Measurements from ENCODE around the gene FOXD3. TPM values are rescaled to one million over a fixed set of nuclear protein-coding genes. Genes with fewer than 3 reads are reported as not detected.

Gene FOXD3
- total RNA-seq (1 to 10 TPM in 1 of 2 donors, under 1 TPM in 1; 0.52 to 1.7 TPM), polyA plus RNA-seq (not detected)
- long read RNA-seq, donor 1, result 0 reads
- long read RNA-seq, donor 2, partial matches to known transcripts, result 0 of 1 reads
- long read RNA-seq, donor 2, other reads (novel, unspliced or antisense), result 0 of 1 reads

GRCh38 chr1:63322114-63322943, at the start of gene FOXD3:
Gene FOXD3 (plus strand): TSS chr1:63322567. CDS start chr1:63323059, 492 bp downstream.
- DNase-seq, result peak; percentile 71 to 88

GRCh38 chr1:63272811-63273210, 49.6 kb upstream of the FOXD3 start:
- no peaks in the 10 kb centered on the region for H3K36me3 ChIP-seq (ENCODE audit: control insufficient read depth in 1 of 2, insufficient read depth in 2 of 2, low read length in 1 of 2)
- H3K27ac ChIP-seq (ENCODE audit: low read depth in 1 of 2, low read length in 2 of 2), result no peak overlapping the region
- no peaks in the 10 kb centered on the region for H3K27me3 ChIP-seq (ENCODE audit: control insufficient read depth in 1 of 2, insufficient read depth in 2 of 2, low read length in 1 of 2)
- ATAC-seq (ENCODE audit: low FRiP score) (no peak), DNase-seq (no peak)
- no peaks in the 10 kb centered on the region for H3K9me3 ChIP-seq (ENCODE audit: control insufficient read depth, low read length)
- H3K4me1 ChIP-seq (ENCODE audit: control insufficient read depth in 1 of 2, insufficient read depth in 2 of 2, low read length in 2 of 2), result no peaks in the 10 kb centered on the region
- 71 to 73% methylated on average over 2 of the region's 2 CpGs for WGBS, 2 donors
- intact Hi-C loops (cut with DNase I), result no loop called here
- no peak overlapping the region for H3K4me3 ChIP-seq (ENCODE audit: low read length in 2 of 2)

More at GRCh38 chr1:63322114-63322943, at the start of gene FOXD3:
- H3K9me3 ChIP-seq (ENCODE audit: control insufficient read depth, low read length), result peaks cover 2% of the 10 kb centered on the region
- intact Hi-C loops (cut with DNase I), result no loop called here
- H3K27me3 ChIP-seq (ENCODE audit: control insufficient read depth in 1 of 2, insufficient read depth in 2 of 2, low read length in 1 of 2), result no peaks in the 10 kb centered on the region
- H3K27ac ChIP-seq (ENCODE audit: low read depth in 1 of 2, low read length in 2 of 2), result no peak within 1 kb of the TSS
- H3K36me3 ChIP-seq (ENCODE audit: control insufficient read depth in 1 of 2, insufficient read depth in 2 of 2, low read length in 1 of 2), result no peaks in the 10 kb centered on the region
- 1 to 2% methylated on average over 50 to 85 of the region's 85 CpGs for WGBS, 2 donors
- H3K4me3 ChIP-seq (ENCODE audit: low read length in 2 of 2), result peak within 1 kb of the TSS; percentile 21 to 34
- ATAC-seq (ENCODE audit: low FRiP score), result peak; percentile 16
- H3K4me1 ChIP-seq (ENCODE audit: control insufficient read depth in 1 of 2, insufficient read depth in 2 of 2, low read length in 2 of 2), result no peaks in the 10 kb centered on the region

GRCh38 chr1:63274371-63274770, 48.0 kb upstream of the FOXD3 start:
- no peaks in the 10 kb centered on the region for H3K9me3 ChIP-seq (ENCODE audit: control insufficient read depth, low read length)
- H3K4me1 ChIP-seq (ENCODE audit: control insufficient read depth in 1 of 2, insufficient read depth in 2 of 2, low read length in 2 of 2), result no peaks in the 10 kb centered on the region
- no peaks in the 10 kb centered on the region for H3K36me3 ChIP-seq (ENCODE audit: control insufficient read depth in 1 of 2, insufficient read depth in 2 of 2, low read length in 1 of 2)
- intact Hi-C loops (cut with DNase I), result no loop called here
- H3K27ac ChIP-seq (ENCODE audit: low read depth in 1 of 2, low read length in 2 of 2), result no peak overlapping the region
- ATAC-seq (ENCODE audit: low FRiP score) (no peak), DNase-seq (no peak)
- H3K4me3 ChIP-seq (ENCODE audit: low read length in 2 of 2), result no peak overlapping the region
- no peaks in the 10 kb centered on the region for H3K27me3 ChIP-seq (ENCODE audit: control insufficient read depth in 1 of 2, insufficient read depth in 2 of 2, low read length in 1 of 2)

DNA sequence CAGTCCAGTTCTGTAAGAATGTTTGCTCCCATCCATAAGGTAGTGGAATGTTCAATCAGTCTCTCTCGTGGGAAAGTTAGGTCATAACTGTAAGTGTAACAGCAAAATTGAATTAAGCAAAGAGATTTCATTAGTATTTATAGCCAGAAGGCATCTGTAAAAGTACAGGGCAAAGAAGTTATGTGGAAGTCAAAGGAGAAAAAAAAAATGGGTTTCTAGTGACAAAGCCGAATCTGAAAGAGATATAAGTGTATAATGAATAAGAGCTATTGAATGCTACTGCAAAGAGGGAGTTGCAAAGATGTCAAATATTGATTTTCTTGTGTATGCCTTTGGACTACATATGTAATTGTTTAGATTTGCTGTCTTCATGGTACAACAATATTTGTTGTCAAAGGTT, 47.4 kb upstream of the FOXD3 start:
- ATAC-seq (ENCODE audit: low FRiP score) (no peak), DNase-seq (no peak)
- Histone ChIP-seq H3K9me3 (ENCODE audit: control insufficient read depth, low read length) (peaks cover under 1% of the 10 kb centered on the region), H3K27ac (ENCODE audit: low read depth in 1 of 2, low read length in 2 of 2) (no peak overlapping the region), H3K36me3 (ENCODE audit: control insufficient read depth in 1 of 2, insufficient read depth in 2 of 2, low read length in 1 of 2) (no peaks in the 10 kb centered on the region), H3K27me3 (ENCODE audit: control insufficient read depth in 1 of 2, insufficient read depth in 2 of 2, low read length in 1 of 2) (no peaks in the 10 kb centered on the region), H3K4me1 (ENCODE audit: control insufficient read depth in 1 of 2, insufficient read depth in 2 of 2, low read length in 2 of 2) (no peaks in the 10 kb centered on the region), H3K4me3 (ENCODE audit: low read length in 2 of 2) (no peak overlapping the region)
- intact Hi-C loops (cut with DNase I), result no loop called here
- 43 to 44% methylated on average over 2 of the region's 2 CpGs for WGBS, 2 donors

DNA sequence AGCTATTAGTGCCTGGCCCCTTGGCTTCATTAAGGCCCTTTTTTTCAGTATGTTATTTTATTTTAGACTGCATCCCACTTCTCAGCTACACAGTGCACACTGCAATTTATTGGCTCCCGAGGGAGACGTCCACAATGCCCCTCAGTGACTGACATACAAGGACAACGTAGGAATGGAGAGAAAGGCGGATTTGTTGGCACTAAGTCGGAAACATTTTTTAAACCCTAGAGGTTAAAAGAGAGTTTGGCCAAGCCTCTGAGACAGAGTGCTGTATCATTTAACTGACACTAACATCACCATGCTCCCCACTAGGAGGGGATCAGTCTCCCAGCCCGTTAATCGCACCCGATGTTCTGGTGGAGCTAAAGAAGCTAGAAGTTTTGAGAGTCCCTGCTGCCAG, 45.7 kb upstream of the FOXD3 start:
- H3K4me1 ChIP-seq (ENCODE audit: control insufficient read depth in 1 of 2, insufficient read depth in 2 of 2, low read length in 2 of 2), result no peaks in the 10 kb centered on the region
- no peak overlapping the region for H3K4me3 ChIP-seq (ENCODE audit: low read length in 2 of 2)
- DNase-seq (no peak), ATAC-seq (ENCODE audit: low FRiP score) (no peak)
- 18 to 23% methylated on average over 8 of the region's 8 CpGs for WGBS, 2 donors
- H3K9me3 ChIP-seq (ENCODE audit: control insufficient read depth, low read length), result peaks cover 3% of the 10 kb centered on the region
- H3K36me3 ChIP-seq (ENCODE audit: control insufficient read depth in 1 of 2, insufficient read depth in 2 of 2, low read length in 1 of 2), result no peaks in the 10 kb centered on the region
- H3K27ac ChIP-seq (ENCODE audit: low read depth in 1 of 2, low read length in 2 of 2), result no peak overlapping the region
- intact Hi-C loops (cut with DNase I), result no loop called here
- no peaks in the 10 kb centered on the region for H3K27me3 ChIP-seq (ENCODE audit: control insufficient read depth in 1 of 2, insufficient read depth in 2 of 2, low read length in 1 of 2)

DNA sequence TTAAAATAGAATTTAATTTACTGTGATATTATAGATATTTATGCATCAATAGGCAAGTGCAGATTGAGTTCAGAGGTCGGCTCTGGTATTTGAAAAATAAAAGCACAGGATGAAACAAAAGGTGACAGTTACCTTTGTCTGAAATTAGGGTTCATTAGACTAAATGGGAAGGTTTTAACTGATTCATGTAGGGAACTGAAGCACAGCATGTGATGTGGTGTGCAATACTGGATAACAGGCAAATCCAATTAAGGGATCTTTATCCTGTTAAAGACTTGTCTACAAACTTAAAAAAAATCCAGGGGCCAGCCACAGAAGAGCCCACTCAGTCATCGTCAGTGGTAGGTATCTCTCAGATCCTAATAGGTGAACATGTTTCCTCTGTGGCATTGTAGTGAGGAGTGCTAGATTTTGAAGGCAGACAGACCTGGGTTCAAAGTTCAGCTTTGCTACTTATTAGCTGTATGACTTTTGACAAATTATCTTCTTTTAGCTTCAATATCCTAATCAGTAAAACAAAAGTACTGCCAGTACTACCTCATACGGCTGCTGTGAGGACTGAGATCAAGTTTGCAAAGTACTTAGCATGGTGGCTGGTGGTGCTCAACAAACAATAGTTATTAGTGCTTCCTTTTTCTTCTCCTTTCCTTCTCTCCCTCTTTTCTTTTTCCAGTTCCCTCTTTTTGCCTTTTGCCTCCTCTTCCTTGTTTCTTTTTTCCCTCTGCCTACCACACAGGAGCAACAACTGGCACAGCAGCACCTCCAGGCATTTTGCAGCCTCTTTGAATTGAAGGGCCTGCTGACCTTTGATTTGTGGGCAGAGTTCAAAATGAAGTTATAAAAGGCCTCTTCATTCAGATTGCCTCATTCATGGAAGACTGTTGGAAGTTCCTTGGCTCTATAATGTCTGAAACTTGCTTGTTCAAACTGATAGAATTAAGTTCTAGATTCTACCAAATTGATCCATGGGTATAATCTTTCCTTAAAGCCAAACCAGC, 44.9 kb upstream of the FOXD3 start:
- intact Hi-C loops (cut with DNase I), result no loop called here
- Histone ChIP-seq H3K27ac (ENCODE audit: low read depth in 1 of 2, low read length in 2 of 2) (no peak overlapping the region), H3K27me3 (ENCODE audit: control insufficient read depth in 1 of 2, insufficient read depth in 2 of 2, low read length in 1 of 2) (no peaks in the 10 kb centered on the region), H3K4me3 (ENCODE audit: low read length in 2 of 2) (no peak overlapping the region), H3K9me3 (ENCODE audit: control insufficient read depth, low read length) (peaks cover 3% of the 10 kb centered on the region), H3K4me1 (ENCODE audit: control insufficient read depth in 1 of 2, insufficient read depth in 2 of 2, low read length in 2 of 2) (no peaks in the 10 kb centered on the region), H3K36me3 (ENCODE audit: control insufficient read depth in 1 of 2, insufficient read depth in 2 of 2, low read length in 1 of 2) (no peaks in the 10 kb centered on the region)
- ATAC-seq (ENCODE audit: low FRiP score) (no peak), DNase-seq (no peak)
- WGBS, 2 donors, result 75 to 76% methylated on average over 3 of the region's 3 CpGs

DNA sequence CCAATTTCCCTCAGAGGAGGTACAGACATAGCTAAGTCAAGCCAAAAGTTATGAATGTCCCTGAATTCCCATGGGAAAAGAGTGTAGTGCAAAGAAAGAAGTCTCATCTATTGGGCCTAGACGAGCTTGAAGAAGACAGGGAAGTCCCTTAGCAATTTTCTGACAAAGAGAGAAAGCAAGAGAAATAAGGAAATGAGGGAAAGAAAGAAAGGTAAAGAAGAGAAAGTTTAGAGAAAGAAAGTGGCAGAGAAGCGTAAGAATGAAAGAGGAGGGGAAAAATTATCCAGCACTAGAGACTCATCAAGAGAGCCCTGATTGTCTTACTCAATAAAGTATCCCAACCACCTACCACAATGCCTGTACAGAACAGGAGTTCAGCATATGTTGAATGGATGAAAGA, 40.6 kb upstream of the FOXD3 start:
- 65 to 70% methylated on average over 2 of the region's 2 CpGs for WGBS, 2 donors
- Histone ChIP-seq H3K27ac (ENCODE audit: low read depth in 1 of 2, low read length in 2 of 2) (no peak overlapping the region), H3K4me1 (ENCODE audit: control insufficient read depth in 1 of 2, insufficient read depth in 2 of 2, low read length in 2 of 2) (no peaks in the 10 kb centered on the region), H3K36me3 (ENCODE audit: control insufficient read depth in 1 of 2, insufficient read depth in 2 of 2, low read length in 1 of 2) (no peaks in the 10 kb centered on the region), H3K9me3 (ENCODE audit: control insufficient read depth, low read length) (peaks cover 3% of the 10 kb centered on the region), H3K27me3 (ENCODE audit: control insufficient read depth in 1 of 2, insufficient read depth in 2 of 2, low read length in 1 of 2) (no peaks in the 10 kb centered on the region), H3K4me3 (ENCODE audit: low read length in 2 of 2) (no peak overlapping the region)
- no peak for DNase-seq
- intact Hi-C loops (cut with DNase I), result no loop called here
- no peak for ATAC-seq (ENCODE audit: low FRiP score)

DNA sequence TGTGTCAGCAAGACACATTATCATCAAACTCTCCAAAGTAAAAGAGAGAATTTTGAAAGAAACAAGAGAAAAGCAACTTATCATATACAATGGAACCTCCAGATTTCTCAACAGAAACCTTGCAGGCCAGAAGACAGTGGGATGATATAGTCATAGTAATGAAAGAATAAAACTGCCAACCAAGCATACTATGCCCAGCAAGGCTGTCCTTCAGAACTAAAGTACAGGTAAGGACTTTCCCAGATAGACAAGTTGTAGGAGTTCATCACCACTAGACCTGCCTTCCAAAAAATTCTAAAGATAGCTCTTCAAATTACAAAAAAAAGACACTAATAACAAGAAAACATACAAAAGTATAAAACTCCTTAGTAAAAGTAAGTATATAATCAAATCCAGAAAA, 33.2 kb upstream of the FOXD3 start:
- H3K4me3 ChIP-seq (ENCODE audit: low read length in 2 of 2), result no peak overlapping the region
- ATAC-seq (ENCODE audit: low FRiP score), result no peak

More for the DNA sequence above, 33.2 kb upstream of the FOXD3 start:
- no peak for DNase-seq
- Histone ChIP-seq H3K4me1 (ENCODE audit: control insufficient read depth in 1 of 2, insufficient read depth in 2 of 2, low read length in 2 of 2) (no peaks in the 10 kb centered on the region), H3K36me3 (ENCODE audit: control insufficient read depth in 1 of 2, insufficient read depth in 2 of 2, low read length in 1 of 2) (no peaks in the 10 kb centered on the region), H3K27me3 (ENCODE audit: control insufficient read depth in 1 of 2, insufficient read depth in 2 of 2, low read length in 1 of 2) (no peaks in the 10 kb centered on the region), H3K27ac (ENCODE audit: low read depth in 1 of 2, low read length in 2 of 2) (no peak overlapping the region), H3K9me3 (ENCODE audit: control insufficient read depth, low read length) (peaks cover 3% of the 10 kb centered on the region)
- intact Hi-C loops (cut with DNase I), result no loop called here
